Head of caudate nucleus (tissue), 42 donors: ENCODE measurements around the gene ZNF609.

Experiments used
- DNase-seq, 42 donors: peaks; one replicate each; pipeline versions ENCODE4 v3.0.0 to v3.0.0-alpha.2; 2020 to 2021; ENCODE audit warnings: mixed read lengths in 7 of 42
- intact Hi-C: fragments of 100-400 bp; cut with DNase I; formaldehyde crosslinking; loops from one replicate; pipeline ENCODE4 v1.15.0; 2022

Gene ZNF609

GRCh38 chr15:64454282-64454681 lies 6.1 kb upstream of the ZNF609 start:
- intact Hi-C loops = no loop called here
- DNase-seq = no peak

GRCh38 chr15:64455961-64456371 lies 4.4 kb upstream of the ZNF609 start:
- peak in 7 of 42 donors; percentile 9 to 41 (median 19) for DNase-seq
- intact Hi-C loops = loop anchor here (5.0 kb wide), 1 partner anchor 69 kb away; the partner anchor contains the start of gene TRIP4

- intact Hi-C loops = loop anchor here (5.0 kb wide), 1 partner anchor 69 kb away; the partner anchor contains the start of gene TRIP4
These were observed 3.7 kb upstream of the ZNF609 start for GRCh38 chr15:64456634-64457108.

DNA sequence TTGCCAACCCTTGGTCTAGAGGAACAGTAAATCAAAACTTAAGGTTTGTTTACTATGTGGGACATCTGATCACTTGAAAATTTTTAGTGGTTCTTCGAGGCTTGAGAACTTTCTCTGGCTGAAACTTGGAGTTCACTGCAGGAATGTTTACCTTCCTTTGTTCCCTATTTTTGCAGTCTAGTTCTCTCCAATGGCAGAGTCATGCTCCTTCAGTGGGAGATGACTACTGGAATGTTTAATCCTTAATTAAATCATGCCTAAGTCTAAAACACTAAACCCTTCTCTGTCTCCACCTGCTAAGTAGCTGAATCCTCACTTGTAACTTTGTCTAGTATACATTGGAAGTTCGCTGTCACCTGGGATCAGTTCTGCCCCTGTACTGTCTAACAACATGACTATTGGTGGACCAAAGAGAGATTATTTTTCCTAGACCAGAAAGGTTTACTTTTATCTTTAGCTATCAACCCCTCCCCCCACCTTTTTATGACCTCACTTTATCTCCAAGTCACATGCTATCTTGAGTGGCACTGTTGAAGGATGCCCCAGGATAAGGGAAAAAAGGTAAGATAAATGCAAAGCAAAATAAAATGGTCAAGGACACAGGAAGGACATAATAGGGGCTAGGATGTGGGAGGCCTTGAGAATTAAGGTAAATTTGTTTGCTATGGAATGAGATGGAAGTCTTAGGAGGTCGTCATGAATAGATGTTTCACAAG lies 1.2 kb upstream of the ZNF609 start:
- no peak for DNase-seq

More at GRCh38 chr15:64456634-64457108, 3.7 kb upstream of the ZNF609 start:
- DNase-seq = no peak

DNA sequence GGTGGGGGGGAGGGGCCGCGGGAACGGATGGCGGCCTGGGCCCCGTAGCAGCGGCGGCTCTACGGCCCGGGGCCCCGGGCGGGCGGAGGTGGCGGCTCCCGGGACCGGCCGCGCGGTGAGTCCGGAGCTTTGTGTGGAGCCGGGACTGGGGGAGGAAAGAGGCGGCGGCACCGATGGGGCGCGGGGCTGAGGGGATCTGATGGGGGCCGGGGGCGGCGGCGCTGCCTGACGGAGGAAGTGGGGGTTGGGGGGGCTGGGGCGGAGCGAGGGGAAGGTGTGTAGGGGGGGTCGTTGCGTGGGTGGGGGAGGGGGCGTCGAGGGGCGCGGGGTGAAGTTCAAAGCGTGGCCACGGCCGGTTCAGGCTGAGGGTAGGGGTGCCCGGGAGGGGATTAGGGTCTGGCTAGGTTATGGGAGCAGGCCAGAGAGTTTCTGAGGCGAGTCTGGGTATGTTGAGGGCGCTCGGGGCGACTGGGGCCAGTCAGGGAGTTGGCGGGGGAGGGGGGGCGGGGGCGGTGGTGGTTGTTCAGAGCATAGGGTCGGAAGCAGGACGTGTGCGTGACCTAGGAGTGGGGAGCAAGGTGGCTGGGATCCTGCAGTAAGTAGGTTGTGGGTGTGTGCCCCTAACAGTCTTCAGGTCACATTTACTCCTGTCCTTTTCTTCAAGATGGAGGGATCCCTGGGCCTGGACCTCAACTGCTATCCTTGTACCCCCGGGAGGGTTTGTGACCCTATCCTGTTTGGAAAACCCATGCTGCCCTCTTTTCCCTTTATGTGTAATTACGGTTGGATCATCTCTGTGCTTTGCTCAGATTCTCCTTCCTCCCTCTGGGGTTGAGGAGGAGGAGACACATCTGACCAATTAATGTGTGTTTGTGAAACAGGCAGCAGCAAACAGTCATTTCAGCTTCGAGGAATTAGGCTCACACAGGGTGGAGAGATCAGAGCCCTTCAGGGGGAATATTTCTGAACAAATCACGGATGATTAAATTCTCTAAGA lies 644 bp downstream of the ZNF609 start:
- peak in 36 of 42 donors; percentile 6 to 73 (median 35) for DNase-seq
- intact Hi-C loops = loop anchor here (10.0 kb wide), 1 partner anchor 54 kb away; no protein-coding TSS in a partner anchor

More for the DNA sequence above, 1.2 kb upstream of the ZNF609 start:
- intact Hi-C loops = loop anchor here (5.0 kb wide), 1 partner anchor 72 kb away; the partner anchor contains the start of gene TRIP4

GRCh38 chr15:64461721-64462162 lies 1.4 kb downstream of the ZNF609 start:
- intact Hi-C loops = loop anchor here (10.0 kb wide), 1 partner anchor 53 kb away; no protein-coding TSS in a partner anchor
- DNase-seq = peak in 40 of 42 donors; percentile 3 to 68 (median 30)

- intact Hi-C loops = loop anchor here (10.0 kb wide), 1 partner anchor 52 kb away; no protein-coding TSS in a partner anchor
- no peak for DNase-seq
These were observed 2.1 kb downstream of the ZNF609 start for GRCh38 chr15:64462492-64462891.

GRCh38 chr15:64464276-64465005 lies 4.1 kb downstream of the ZNF609 start:
- intact Hi-C loops = loop anchor here (10.0 kb wide), 1 partner anchor 50 kb away; no protein-coding TSS in a partner anchor

GRCh38 chr15:64466408-64467141 lies 6.2 kb downstream of the ZNF609 start:
- DNase-seq = peak in 12 of 42 donors; percentile 15 to 63 (median 26)
- intact Hi-C loops = loop anchor here (10.0 kb wide), 1 partner anchor 48 kb away; no protein-coding TSS in a partner anchor

More at GRCh38 chr15:64464276-64465005, 4.1 kb downstream of the ZNF609 start:
- no peak for DNase-seq

GRCh38 chr15:64472161-64472560 lies 11.8 kb downstream of the ZNF609 start:
- no peak for DNase-seq
- intact Hi-C loops = no loop called here

DNA sequence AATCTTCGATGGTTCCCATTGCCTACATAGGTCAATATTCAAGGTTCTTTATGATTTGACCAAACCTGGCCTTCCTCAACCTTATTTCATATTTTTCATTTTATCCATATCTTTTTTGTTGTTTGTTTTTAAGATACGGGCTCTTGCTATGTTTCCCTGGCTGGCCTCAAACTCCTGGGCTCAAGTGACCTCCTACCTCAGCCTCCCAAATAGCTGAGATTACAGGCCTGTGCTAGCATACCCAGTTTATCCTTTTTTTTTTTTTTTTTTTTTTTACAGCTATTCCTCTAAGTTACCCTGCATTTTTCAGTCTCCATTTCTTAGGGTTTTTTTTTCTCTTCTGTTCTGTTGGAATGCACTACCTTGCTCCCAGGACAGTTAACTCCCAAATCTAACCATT lies 14.5 kb downstream of the ZNF609 start:
- no peak for DNase-seq
- intact Hi-C loops = no loop called here

DNA sequence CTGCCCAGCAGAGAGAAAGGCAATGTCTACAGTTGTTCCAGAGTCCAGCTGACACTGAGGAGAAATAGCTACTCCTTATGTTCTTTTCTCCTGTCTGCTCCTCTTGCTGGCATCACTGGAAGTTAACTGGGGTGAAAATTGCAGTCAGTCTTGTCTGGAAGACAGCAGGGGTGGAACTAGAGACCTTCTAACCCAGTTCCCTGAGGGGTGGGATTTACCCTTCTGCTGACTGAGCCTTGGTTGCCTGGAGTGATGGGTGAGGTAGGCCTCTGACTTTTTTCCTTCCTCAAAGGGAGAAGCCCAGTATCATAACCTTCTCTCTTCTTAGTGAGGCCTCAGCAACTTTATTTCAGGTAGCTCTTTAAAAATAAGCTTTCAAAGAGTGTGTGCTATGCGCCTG lies 16.2 kb downstream of the ZNF609 start:
- intact Hi-C loops = no loop called here
- no peak for DNase-seq

GRCh38 chr15:64478863-64479262 lies 18.5 kb downstream of the ZNF609 start:
- DNase-seq = no peak
- intact Hi-C loops = no loop called here

DNA sequence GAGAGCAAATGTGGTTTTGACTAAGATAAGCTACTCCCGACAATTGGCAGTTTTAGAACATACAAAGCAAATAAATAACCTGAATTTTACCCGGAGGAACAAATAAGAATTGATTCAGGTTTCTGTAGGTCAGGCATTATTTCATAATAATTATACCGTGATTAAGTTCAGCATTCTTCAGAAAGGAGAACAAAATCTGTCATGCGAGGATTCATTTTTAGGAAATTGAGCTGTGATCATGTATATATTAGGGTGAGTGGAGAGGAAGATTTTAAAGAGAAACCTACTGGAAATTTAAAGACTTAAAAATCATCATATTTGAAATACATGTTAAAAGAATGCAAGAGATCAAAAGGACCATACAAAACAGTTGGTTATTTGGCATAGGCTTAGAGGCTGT lies 20.5 kb downstream of the ZNF609 start:
- DNase-seq = no peak
- intact Hi-C loops = no loop called here

- no peak for DNase-seq
- intact Hi-C loops = no loop called here
These were observed 23.4 kb downstream of the ZNF609 start for GRCh38 chr15:64483749-64484148.

- intact Hi-C loops = no loop called here
- DNase-seq = no peak
These were observed 25.4 kb downstream of the ZNF609 start for GRCh38 chr15:64485796-64486195.

DNA sequence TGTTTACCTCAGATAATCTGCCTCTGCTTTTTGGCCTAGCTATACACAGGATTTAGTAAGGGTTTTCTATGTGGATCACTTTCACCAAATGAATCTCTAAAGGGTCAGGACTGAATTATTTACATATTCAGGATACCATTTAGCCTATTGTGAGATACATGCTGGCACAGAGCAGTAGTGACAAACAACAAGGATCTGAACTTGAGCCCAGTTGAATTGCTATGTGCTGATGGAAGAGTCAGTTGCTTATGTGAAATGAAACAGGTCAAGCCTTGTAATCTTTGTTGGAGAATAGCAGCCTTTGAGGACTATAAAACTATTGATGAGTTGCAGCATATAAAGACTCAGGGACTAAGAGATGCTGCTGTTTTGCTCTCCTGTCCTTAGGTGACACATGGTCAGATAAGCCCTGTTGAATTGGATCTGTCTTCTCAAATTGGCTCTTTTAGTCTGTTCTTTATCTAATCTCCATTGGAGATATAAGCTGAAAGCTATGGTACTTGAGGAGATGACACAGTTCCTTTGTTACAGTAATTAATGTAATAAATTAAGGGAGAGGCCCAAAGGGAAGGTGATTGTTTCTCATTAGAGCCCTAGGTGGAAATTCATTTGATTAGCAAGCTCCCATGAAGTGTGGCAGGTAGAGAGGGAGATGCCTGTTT lies 30.4 kb downstream of the ZNF609 start:
- intact Hi-C loops = no loop called here
- no peak for DNase-seq
